HCT116 (cell line): ENCODE results near the gene PRMT1. TPM values are rescaled to one million over a fixed set of nuclear protein-coding genes. Genes with fewer than 3 reads are reported as not detected.

Experiments
- ATAC-seq: fragments of 200-7000 bp; cut with Tn5 transposase; 2 replicates; pipeline ENCODE4 v1.9.1; 2020; ENCODE audit warnings: mild to moderate bottlenecking, moderate library complexity
- BruUV-seq: library from RNA; stranded (reverse); fragments of 400-500 nt; replicated peaks from 2 replicates; lab custom pipeline; 2021; lab: Mats Ljungman, UMichigan
- CTCF ChIA-PET: fragments of 300-600 bp; sonication (Branson Sonifier 250); formaldehyde crosslinking; loops from one replicate; lab custom pipeline; 2021; ENCODE audit warnings: antibody characterized with exemption; lab: Charles Lee
- POLR2A ChIA-PET: fragments of 300-600, 350-600 bp; sonication (Branson Sonifier 250); formaldehyde crosslinking; loops from one replicate; lab custom pipeline; 2021; ENCODE audit warnings: antibody characterized with exemption; lab: Charles Lee
- RAD21 ChIA-PET, 2 experiments: fragments of 300-600 bp; sonication (Branson Sonifier 250); formaldehyde crosslinking; loops; one replicate each; lab custom pipeline; 2023; ENCODE audit warnings: low total read pairs in 2 of 2; ENCODE audit not compliant: uncharacterized antibody in 2 of 2, unreplicated experiment in 2 of 2, low non-redundant PET in 1 of 2; lab: Charles Lee
- DNase-seq: peaks from one replicate; pipeline ENCODE4 v3.0.0-alpha.2; 2010; ENCODE audit warnings: low read depth, low spot score
- H2AFZ ChIP-seq: fragments of 200-600 bp; shearing (Covaris generic), sonication (generic); 2 replicates; pipeline ENCODE4 v1.6.1; 2017; ENCODE audit warnings: low read depth, mixed run types, mixed read lengths, antibody characterized with exemption, low read length; ENCODE audit not compliant: poor library complexity, severe bottlenecking
- H3K27ac ChIP-seq: 2 replicates; pipeline ENCODE4 v1.5.1; 2012; ENCODE audit warnings: low read depth, low read length
- H3K27me3 ChIP-seq: fragments of 200-600 bp; sonication (generic); 2 replicates; pipeline ENCODE4 v1.6.1; 2016; ENCODE audit warnings: mixed run types, low read length, mixed read lengths; ENCODE audit not compliant: insufficient read depth
- H3K36me3 ChIP-seq, 2 experiments: fragments of 200-500 bp in 1 of 2; fragments of 200-600 bp in 1 of 2; sonication (Bioruptor generic) in 1 of 2; sonication (generic) in 1 of 2; 2 replicates each; pipeline versions ENCODE4 v1.5.1 to v1.6.1; 2014 to 2016; ENCODE audit warnings: low read length in 2 of 2, inconsistent platforms in 1 of 2, mixed read lengths in 1 of 2, mixed run types in 1 of 2; ENCODE audit not compliant: insufficient read depth in 2 of 2, control insufficient read depth in 1 of 2
- H3K4me1 ChIP-seq, 2 experiments: fragments of 200-600 bp in 1 of 2; sonication (generic) in 1 of 2; 2 replicates each; pipeline versions ENCODE4 v1.5.1 to v1.6.1; 2012 to 2017; ENCODE audit warnings: low read length in 2 of 2, inconsistent platforms in 1 of 2, mild to moderate bottlenecking in 1 of 2, mixed read lengths in 1 of 2, mixed run types in 1 of 2, moderate library complexity in 1 of 2; ENCODE audit not compliant: insufficient read depth in 2 of 2, control insufficient read depth in 1 of 2
- H3K4me2 ChIP-seq: fragments of 200-600 bp; sonication (generic); 2 replicates; pipeline ENCODE4 v1.6.1; 2017; ENCODE audit warnings: mixed run types, low read length, mixed read lengths
- H3K4me3 ChIP-seq, 2 experiments: fragments of 200-600 bp in 1 of 2; sonication (generic) in 1 of 2; replicated peaks in 1 of 2; 2 replicates each; pipeline ENCODE4 v1.5.1; 2011 to 2016; ENCODE audit warnings: low read length in 2 of 2, control low read depth in 1 of 2, low read depth in 1 of 2, mild to moderate bottlenecking in 1 of 2, mixed read lengths in 1 of 2, mixed run types in 1 of 2
- H3K79me2 ChIP-seq: fragments of 200-600 bp; sonication (generic); 2 replicates; pipeline ENCODE4 v1.6.1; 2017; ENCODE audit warnings: mild to moderate bottlenecking, mixed run types, low read length, moderate library complexity, mixed read lengths; ENCODE audit not compliant: insufficient read depth
- H3K9ac ChIP-seq: fragments of 200-600 bp; sonication (generic); 2 replicates; pipeline ENCODE4 v1.6.1; 2016; ENCODE audit warnings: low read length, mixed read lengths
- H3K9me2 ChIP-seq: fragments of 200-600 bp; sonication (generic), shearing (Covaris generic); 2 replicates; pipeline ENCODE4 v1.6.1; 2017; ENCODE audit warnings: mixed run types, mild to moderate bottlenecking, moderate library complexity; ENCODE audit not compliant: insufficient read depth
- H3K9me3 ChIP-seq, 2 experiments: fragments of 200-500 bp in 1 of 2; fragments of 200-600 bp in 1 of 2; sonication (Bioruptor generic) in 1 of 2; sonication (generic) in 1 of 2; 2 replicates each; pipeline ENCODE4 v1.6.1; 2014 to 2017; ENCODE audit warnings: low read length in 2 of 2, mixed read lengths in 2 of 2, inconsistent platforms in 1 of 2, low read depth in 1 of 2, mild to moderate bottlenecking in 1 of 2, mixed run types in 1 of 2, moderate library complexity in 1 of 2; ENCODE audit not compliant: control insufficient read depth in 1 of 2, insufficient read depth in 1 of 2
- H4K20me1 ChIP-seq: fragments of 200-600 bp; sonication (generic), shearing (Covaris generic); 2 replicates; pipeline ENCODE4 v1.6.1; 2017; ENCODE audit warnings: mixed run types, mild to moderate bottlenecking, moderate library complexity; ENCODE audit not compliant: insufficient read depth
- CBX3 ChIP-seq: IDR thresholded peaks from 2 replicates; pipeline ENCODE4 v1.6.1; 2012; ENCODE audit warnings: low read depth
- CEBPB ChIP-seq: IDR thresholded peaks from 2 replicates; pipeline ENCODE4 v1.6.1; 2012; ENCODE audit warnings: low read depth
- CTCF ChIP-seq, 3 experiments: fragments of 200-600 bp in 1 of 3; sonication (generic) in 1 of 3; IDR thresholded peaks in 2 of 3; conservative IDR thresholded peaks in 1 of 3; 2 replicates each; pipeline ENCODE4 v1.5.1; 2012 to 2017; ENCODE audit warnings: low read depth in 2 of 3, low read length in 2 of 3, antibody characterized with exemption in 1 of 3, borderline replicate concordance in 1 of 3, control low read depth in 1 of 3, mild to moderate bottlenecking in 1 of 3, mixed read lengths in 1 of 3, mixed run types in 1 of 3, moderate library complexity in 1 of 3; ENCODE audit not compliant: insufficient read depth in 1 of 3
- EZH2phosphoT487 ChIP-seq: fragments of 200-600 bp; IDR thresholded peaks from 2 replicates; pipeline ENCODE4 v1.6.1; 2018; ENCODE audit warnings: antibody characterized with exemption, borderline replicate concordance
- MAX ChIP-seq: IDR thresholded peaks from 2 replicates; pipeline ENCODE4 v1.6.1; 2012
- POLR2AphosphoS5 ChIP-seq: IDR thresholded peaks from 2 replicates; pipeline ENCODE4 v1.6.1; 2011; ENCODE audit warnings: mild to moderate bottlenecking, low read depth, low read length, moderate library complexity
- REST ChIP-seq: IDR thresholded peaks from 2 replicates; pipeline ENCODE4 v1.6.1; 2012; ENCODE audit warnings: low read depth
- SRF ChIP-seq: IDR thresholded peaks from 2 replicates; pipeline ENCODE4 v1.6.1; 2012; ENCODE audit warnings: low read depth
- YY1 ChIP-seq: IDR thresholded peaks from 2 replicates; pipeline ENCODE4 v1.6.1; 2011; ENCODE audit warnings: low read length, low read depth, moderate library complexity, mild to moderate bottlenecking; ENCODE audit not compliant: insufficient replicate concordance; ENCODE audit errors: extremely low read depth
- ZNF274 ChIP-seq: fragments of 200-500 bp; sonication (Bioruptor generic); IDR thresholded peaks from 2 replicates; pipeline ENCODE4 v1.6.1; 2014; ENCODE audit warnings: mild to moderate bottlenecking, low read depth, low read length, inconsistent platforms
- intact Hi-C: fragments of 100-400 bp; cut with micrococcal nuclease; formaldehyde crosslinking; loops from 2 replicates; pipeline ENCODE4 v1.10.0; 2022
- total RNA-seq: library from RNA; stranded (reverse); gene quantifications from one replicate; pipeline ENCODE4 v1.2.1, GENCODE V29; 2021; ENCODE audit not compliant: unreplicated experiment

The PRMT1 gene
- total RNA-seq, 1 experiment from 2014 or later = 428 TPM

- DNase-seq (no peak), ATAC-seq (no peak)
- Histone ChIP-seq H3K9ac (no peak overlapping the region; the same call in 1 of the 2 replicates), H3K27ac (peak overlapping the region; percentile 95; the same call in 1 of the 2 replicates), H3K4me2 (peak overlapping the region; percentile 78; the same call in 1 of the 2 replicates), H4K20me1 (no peaks in the 10 kb centered on the region), H3K36me3 (peaks cover 12 to 45% of the 10 kb centered on the region in 2 experiments; a peak in 3 of 4 replicates), H2AFZ (no peak overlapping the region), H3K9me3 (no peaks in the 10 kb centered on the region), H3K4me3 (no peak overlapping the region), H3K79me2 (peaks cover 47% of the 10 kb centered on the region), H3K27me3 (no peaks in the 10 kb centered on the region), H3K4me1 (peaks cover 6 to 24% of the 10 kb centered on the region in 2 experiments; a peak in 3 of 4 replicates), H3K9me2 (no peaks in the 10 kb centered on the region)
- intact Hi-C loops = no loop called here
- ChIA-PET POLR2A (interaction anchor here (2.5 to 2.9 kb wide), 2 partner anchors 12 to 23 kb away, joined by 24 to 53 read pairs; partner anchors contain the start of genes PRMT1 and RRAS), CTCF (no interaction called here), RAD21 (no interaction called here)
- BruUV-seq = no TSS peak
- no peak for TF ChIP-seq YY1
- peak; percentile 36; the same call in 1 of the 2 replicates for TF ChIP-seq POLR2AphosphoS5
Observed at GRCh38 chr19:49663224-49663623, 13.8 kb upstream of the PRMT1 start.

GRCh38 chr19:49664171-49665035 is 12.7 kb upstream of the PRMT1 start:
- Histone ChIP-seq H3K36me3 (peaks cover 8 to 39% of the 10 kb centered on the region in 2 experiments), H3K4me2 (peak overlapping the region; percentile 78), H3K9me2 (no peaks in the 10 kb centered on the region), H3K4me3 (peak overlapping the region; percentile 90 to 95), H3K9ac (peak overlapping the region; percentile 91), H3K27ac (peak overlapping the region; percentile 95), H3K4me1 (peaks cover 6 to 25% of the 10 kb centered on the region in 2 experiments; a peak in 3 of 4 replicates), H3K79me2 (peaks cover 58% of the 10 kb centered on the region), H4K20me1 (no peaks in the 10 kb centered on the region), H3K9me3 (no peaks in the 10 kb centered on the region), H3K27me3 (no peaks in the 10 kb centered on the region), H2AFZ (no peak overlapping the region)
- no TSS peak for BruUV-seq
- ChIA-PET CTCF (interaction anchor here (0.8 to 2.2 kb wide), 6 partner anchors 11 to 94 kb away, joined by 3 to 6 read pairs (median 4); partner anchors contain the start of genes PRMT1, RRAS and SCAF1), POLR2A (interaction anchor here (1.1 to 2.9 kb wide), 7 partner anchors 8 to 186 kb away, joined by 3 to 53 read pairs (median 9); partner anchors contain the start of genes PRMT1, RRAS and SCAF1), RAD21 (no interaction called here)
- peak; percentile 94 for DNase-seq
- ATAC-seq = peak; percentile 82
- intact Hi-C loops = loop anchor here (1.0 kb wide), 1 partner anchor 22 kb away; the partner anchor contains the start of gene SCAF1
- TF ChIP-seq MAX (peak; percentile 98), ZNF274 (no peak), SRF (peak; percentile 62; the same call in 1 of the 2 replicates), POLR2AphosphoS5 (peak; percentile 89), CEBPB (no peak), CTCF (IDR thresholded peaks at IDR 0.05 in 2 of 3, conservative IDR thresholded peaks at IDR 0.05 in 1 of 3; ENCODE audit: borderline replicate concordance in 1 of 3, insufficient read depth in 1 of 3, low read depth in 2 of 3, low read length in 2 of 3) (0 out of 6 replicates have a peak, but pooled peaks of 1 of the 3 experiments have one; percentile 12), CBX3 (peak; percentile 81; the same call in 1 of the 2 replicates), REST (no peak), EZH2phosphoT487 (no peak)
